Stimulated activated CD8-positive, alpha-beta memory T cell treated with anti-CD3 and anti-CD28 coated beads, Interleukin-7, amount 100 ng/mL, for 1 hour (primary cell): Measurements from ENCODE around the gene PEX11A.

Experiments
- DNase-seq, 2 donors: peaks; one replicate each; pipeline ENCODE4 v3.0.0-alpha.2; 2020; ENCODE audit warnings: low read depth in 2 of 2

Gene PEX11A

DNA sequence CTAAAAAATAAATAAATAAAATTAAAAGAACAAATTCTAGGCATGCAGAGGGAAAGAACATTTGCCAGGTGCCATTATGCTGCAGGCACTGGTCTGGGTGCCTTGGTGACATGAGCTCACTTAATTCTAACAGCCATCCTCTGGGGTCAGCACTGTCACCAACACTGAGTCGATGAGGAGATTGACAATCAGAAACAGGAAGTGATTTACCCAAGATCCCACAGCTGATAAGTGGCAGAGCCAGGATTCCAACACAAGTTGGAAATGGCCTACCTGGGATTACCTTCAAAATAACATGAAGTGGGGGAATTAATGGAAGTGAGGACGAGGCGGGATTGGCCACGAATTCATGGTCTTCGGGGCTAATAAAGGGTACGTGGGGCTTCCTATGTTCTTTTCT, 14.9 kb downstream of the PEX11A start:
- no peak for DNase-seq

DNA sequence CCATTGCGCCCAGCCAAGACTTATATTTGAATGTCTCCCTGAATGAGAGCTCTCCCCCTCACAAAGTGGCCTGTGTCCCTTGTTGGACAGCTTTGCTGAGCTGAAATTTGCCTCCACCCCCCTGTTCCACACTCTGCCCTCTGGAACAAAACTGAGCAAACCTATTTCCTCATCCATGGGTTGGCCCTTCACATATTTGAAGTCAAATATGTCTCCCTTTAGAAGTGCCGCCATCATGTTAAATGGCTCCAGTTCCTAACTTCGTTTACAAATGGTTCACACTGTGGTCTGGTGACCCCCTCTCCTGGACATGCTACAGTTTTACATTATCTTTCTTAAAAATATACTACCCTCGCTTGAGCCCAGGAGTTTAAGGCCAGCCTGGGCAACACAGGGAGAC, 16.0 kb downstream of the PEX11A start:
- no peak for DNase-seq

DNA sequence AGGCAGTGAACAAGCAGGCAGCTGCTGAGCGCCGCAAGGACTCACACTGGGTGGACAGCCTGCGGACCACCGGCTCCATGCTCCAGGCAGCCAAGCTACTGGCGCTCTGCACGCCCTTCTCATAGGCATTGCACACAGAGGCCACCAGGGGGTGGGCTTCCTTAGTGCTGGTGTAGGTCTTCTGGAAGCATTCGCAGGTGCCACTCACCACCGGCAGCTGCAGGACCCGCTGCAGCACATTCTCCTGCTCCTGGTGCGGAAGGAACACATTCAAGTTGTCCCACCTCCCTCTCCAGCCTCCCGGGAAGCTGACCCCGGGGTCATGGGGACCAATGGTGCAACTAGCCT, 17.4 kb downstream of the PEX11A start:
- DNase-seq = no peak

DNA sequence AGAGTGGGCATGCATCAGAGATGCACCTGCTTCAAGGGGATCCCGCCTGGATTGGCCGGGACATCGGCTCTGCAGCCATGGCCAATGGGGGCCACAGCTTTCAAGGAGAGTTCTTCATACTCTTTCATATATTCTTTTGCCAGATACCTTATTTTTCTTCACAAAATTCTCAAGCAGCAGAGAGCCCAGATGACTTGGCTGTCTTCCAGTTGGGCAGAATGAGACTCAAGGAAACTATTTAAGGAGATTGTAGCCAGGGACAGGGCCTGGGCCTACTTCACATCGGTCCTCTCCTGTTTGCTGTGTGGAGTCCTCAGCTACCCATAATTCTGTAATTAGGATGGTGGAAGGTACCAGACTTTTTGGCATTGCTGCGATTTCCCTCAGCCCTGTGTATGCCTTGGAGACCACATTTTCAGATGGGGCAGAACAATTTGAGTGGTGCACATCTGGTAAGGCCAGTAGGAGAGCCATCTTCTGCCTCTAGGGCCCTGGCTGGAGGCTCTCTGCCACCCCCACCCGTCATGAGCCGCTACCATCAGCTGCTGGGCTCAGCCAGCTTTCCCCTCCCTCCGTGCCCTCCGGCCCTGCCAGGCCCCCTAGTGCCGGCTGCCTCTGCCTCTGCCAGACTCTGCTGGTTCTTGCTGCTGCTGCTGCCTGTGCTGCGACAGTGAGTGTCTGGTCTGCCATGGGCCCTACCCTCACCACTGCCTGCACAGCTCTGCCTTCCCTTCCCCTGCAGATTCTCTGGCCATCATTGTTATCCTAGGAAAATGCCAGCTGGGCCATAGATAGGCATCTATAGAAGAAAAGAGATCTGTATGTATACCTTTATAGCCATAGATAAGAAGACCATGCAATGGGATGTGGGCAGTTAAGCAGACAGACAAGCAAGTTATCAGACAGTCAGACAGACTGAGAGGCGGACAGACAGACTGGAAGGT, 18.1 kb downstream of the PEX11A start:
- no peak for DNase-seq

DNA sequence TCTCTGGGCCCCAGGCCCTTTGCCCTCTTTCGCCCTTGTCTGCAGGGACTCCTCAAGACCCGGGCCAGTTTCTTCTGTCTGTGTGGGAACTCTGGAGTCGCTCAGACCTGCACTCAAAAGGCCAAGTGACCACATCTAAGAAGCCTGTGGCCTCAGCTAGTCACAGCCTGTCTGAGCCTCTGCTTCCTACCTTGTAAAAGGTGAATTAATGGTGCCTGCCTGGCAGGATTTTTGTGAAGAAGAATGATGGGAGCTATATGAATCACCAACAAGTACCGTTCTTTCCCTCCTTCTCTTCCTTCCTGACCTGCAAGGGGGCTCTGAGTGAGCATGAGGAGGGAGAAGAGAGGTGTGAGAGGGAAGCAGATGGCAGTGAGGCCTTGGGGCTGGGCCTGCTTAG, 18.9 kb downstream of the PEX11A start:
- no peak for DNase-seq

DNA sequence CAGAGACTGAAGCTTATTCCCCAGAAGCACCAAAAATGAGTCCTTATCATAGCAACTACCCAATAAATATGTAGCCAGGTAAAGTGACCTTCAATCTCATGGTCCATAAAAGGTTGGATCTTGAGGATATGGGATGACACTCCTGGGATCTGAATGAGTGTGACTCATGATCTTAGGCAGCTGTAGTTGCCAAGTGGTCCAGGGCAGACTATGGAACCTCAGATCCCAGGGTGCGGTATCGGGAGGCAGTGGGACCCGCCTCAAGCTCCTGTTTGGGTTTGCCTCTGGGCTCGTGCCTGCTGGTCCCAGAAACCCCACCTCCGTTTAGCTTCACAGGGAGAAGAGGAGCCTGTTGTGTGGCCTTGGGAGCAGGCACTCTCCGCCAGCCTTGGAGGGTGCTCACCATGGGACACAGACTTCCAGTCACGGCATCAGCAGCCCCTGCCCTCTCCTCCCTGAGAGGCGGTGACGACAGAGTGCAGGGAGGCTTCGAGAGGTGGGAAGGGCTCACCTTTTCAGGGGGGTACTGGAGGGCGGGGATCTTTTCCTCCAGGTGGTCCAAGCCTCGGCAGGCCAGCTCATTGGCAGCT, 19.5 kb downstream of the PEX11A start:
- DNase-seq = no peak

DNA sequence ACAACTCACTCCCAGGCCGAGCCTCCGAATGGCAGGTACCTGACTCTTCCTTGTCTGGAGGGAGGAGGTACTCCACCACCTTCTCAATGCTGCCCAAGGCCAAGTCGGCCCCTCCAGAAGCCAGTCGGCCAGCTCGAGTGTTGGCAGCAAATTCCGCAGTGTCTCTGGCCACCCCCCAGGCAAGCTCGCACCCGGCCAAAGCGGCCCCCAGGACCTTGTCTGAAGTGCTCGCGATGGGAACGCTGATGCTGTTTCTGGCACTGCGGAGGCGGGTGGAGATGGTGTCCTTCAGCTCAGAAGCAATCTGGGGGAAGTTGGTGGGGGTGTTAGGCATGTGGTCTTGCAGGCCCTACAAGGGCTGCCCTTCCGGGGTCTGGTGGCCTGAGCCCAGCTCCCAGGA, 20.6 kb downstream of the PEX11A start:
- DNase-seq = no peak

DNA sequence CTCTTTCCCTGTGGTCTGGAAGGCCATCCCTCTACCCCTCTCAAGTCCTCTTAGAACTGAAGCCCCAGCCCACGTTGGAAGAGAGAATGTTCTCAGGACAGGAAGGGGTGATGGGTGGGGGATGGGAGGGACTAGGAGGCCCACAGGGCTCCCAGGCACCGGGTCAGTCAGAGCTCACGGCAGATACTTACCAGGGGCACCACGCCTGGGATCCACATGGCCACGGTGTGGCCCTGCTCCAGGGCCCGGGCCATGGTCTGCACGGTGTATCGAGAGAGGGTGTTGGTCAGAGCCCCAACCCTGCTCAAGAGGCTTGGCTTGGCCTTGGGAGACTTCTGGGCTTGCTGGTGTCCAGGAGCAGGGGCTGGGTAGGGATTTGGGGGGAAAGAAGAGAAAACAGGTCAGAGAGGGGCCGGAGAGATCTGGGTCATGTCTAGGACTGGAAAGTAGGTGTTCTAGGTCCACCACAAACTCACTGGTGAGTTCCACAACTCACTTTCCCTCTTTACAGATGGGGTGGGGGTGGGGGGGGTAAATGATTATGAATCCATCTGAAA, 21.2 kb downstream of the PEX11A start:
- DNase-seq = no peak

DNA sequence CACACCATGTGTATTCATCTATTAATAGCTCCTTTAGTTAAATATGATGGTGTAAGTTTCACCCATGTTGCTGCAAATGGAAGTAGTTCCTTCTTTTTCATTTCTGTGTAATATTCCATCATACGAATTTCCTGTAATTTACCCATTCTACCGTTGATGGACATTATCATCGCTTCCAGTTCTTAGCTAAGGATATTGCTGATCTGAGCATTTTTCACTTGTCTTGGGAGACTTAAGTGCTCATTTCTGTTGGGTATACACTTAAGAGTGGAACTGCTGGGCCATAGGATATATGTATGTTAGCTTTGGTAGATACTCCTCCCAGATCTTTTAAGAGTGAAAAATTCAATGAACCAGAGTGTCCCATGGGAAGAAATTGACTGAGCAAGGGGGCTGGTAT, 22.4 kb downstream of the PEX11A start:
- no peak for DNase-seq

DNA sequence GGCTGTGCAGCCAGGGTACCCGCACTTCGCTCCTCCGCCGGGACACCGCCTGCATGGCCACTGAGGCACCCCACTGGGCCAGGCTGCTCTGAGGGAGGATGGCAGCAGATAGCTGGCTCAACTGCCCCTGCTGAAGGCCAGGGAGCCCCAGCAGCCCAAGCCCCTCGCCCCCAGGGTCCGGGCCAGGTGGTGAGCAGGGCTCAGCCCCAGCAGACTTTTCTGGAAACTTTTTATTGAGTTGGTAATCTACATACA, 22.9 kb downstream of the PEX11A start:
- no peak for DNase-seq

DNA sequence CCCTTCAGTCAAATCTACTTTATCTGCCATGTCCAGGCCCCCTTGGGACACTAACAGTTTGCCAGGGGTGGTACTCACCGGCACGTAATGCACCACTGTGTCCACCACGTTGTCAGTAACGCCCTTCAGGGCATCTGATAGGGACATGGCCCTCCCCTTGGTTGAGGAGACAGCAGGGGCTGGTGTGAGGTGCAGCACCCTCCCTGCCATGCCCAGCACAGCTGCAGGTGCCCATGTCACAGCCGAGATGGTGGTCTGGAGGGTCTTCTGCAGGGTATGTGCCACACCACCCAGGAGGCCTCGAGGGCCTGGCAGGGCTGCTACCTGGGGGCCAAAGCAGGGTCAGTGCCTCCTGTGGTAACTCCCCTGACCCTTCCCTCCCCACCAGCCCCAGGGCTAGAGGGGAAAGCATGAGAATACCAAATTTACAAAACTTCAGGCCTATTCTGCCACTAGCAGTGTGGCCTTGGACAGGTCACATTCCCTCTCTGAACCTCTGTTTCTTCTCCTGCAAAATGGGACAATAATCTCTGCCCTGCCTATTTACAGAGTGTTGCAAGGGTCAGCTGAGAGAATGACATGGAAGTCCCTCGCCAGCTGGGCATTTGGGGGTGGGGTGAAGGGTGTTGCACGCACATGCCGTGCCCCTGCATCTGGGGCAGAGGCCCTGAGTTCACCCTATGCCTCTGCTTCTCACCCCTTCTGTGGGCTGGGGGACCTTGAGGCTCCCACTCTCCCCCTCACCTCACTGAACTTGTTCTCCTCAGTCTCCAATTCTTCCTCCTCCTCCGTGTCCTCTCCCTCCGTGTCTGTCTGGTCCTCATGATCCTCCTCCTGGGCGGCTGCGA, 23.5 kb downstream of the PEX11A start:
- DNase-seq = no peak

DNA sequence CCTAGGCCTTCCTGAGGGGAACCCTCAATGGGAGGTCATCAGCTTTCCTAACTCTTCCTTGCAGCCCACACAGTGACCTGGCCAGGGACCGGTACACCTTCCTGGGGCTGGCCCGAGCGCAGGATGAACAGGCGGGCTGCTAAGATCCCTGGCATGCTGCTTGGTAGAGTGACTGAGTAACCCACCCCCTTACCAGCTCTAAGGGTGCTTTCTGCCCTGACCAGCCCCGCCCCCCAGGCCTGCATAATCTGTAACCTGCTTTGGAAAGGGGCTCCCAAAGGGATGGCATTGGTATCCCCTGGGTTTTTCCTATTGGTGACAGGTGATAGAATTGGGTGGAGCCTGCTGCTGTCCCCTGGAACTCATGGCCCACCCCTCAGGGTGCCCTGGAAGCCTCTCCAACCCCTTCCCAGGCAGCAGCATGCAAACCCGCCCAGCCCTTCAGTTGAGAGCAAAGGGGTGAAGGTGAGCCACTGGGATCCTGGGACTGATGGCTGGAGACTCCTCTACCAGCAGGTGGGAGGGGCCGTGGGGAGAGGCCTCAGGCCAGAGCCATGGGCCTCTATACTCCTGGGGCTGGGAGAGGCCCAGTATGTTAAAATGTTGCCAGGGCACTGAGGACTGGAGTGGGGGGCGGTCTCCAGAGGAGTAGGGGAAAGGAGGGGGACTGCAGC, 24.2 kb downstream of the PEX11A start:
- DNase-seq = no peak

DNA sequence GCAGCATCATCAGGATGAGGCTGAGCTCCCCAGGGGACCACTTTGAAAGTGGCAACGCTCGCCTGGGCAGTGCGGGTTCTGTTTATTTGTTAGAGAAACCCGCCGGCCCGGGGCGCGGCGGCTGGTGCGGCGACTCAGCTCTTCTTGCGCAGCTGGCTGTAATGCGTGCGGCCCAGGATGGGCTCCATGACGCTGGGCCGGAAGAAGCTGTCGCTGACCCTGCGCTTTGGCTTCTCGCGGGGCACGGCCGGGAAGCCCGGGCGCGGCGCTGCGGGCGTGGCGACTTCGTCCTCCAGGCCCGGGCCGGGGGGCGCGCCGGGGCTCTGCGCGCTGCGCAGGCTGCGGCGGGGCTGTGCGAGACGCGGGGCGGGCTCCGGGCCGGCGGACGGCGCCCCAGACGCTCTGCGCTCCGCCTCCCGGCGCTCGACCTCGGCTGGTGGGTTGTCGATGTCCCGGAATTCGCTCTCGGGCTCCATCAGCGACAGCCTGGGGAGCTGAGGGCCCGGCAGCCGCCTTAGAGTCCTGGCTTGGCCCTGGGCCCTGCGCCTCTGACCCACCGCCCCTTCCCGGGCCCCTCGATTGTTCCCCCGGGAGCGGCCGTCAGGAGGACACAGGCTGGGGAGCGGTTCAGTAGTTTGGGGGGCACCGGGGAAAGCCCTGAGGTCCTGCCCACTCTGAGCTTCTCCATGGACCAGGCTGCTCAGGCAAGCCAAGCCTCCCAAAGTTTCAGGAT, 24.9 kb downstream of the PEX11A start:
- no peak for DNase-seq

DNA sequence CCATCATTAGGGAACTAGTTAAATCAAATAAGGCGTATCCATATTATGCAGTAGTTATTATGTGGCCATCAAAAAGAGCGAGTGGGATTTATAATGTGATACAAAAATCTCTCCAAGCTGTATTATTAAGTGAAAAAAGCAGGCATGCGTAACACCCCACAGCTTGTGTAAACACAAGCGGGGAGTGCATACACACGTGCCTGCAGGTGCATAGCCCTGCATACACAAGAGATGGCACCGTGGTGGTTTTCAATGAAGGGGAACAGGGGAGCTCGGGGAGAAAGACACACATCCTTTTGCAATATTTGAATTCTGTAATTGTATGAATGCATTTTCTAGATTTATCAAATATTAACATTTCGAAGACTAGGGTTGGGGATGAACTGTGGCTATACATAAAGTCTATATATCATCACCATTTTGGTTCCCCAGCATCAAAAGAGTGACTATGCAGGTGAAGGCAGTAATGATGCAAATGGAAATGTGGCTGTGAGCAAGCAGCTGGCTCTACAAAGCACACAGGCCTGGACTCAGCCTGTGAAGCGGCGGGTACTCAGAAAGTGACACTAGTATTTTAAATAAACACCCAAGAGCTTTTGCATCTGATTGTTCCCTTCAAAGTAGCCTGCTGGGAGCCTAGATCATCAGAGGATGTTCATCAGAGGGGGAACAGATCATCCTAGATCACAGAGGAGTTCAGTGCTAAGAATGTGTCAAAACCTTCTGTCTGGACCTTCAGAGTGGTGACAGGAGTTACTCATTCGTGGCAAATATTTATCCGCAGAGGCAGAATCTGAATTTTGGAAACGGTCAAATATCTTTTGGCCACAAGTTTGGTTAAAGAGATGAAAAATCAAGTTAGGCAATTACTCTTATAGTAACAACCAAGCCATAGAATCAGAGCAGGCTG, 25.9 kb downstream of the PEX11A start:
- DNase-seq = no peak

DNA sequence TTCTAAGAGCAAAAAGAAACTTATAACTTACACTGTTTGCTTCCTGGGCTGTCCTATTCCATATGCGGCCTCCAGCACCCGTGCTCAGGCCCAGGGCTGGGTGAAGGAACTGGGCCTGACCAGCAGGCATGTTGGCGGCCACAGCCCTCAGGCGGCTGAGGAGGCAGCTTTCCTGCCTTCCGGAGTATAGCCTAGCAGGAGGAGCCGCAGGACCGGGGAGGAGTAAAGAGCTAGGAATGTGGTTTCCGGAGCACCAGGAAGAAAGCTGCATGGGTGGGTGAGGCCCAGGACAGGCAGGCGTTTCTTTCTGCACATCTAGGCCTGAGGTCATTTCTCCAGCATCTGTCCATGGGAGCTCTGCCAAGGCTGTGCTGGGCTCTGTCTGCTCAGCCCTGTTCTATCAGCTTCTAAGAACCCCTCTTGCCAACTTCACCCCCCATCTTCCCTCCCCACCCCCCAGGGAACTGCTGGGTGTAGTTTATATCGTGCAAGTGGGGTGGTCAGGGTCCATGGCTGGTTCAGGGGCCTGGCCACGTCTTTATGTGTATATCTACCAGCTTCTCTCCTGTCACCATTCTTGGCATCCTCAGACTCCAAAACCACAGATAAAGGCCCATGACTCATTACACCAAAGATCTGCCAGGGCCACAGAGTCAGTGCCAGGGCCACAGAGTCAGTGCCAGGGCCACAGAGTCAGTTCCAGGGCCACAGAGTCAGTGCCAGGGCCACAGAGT, 27.5 kb downstream of the PEX11A start:
- no peak for DNase-seq

DNA sequence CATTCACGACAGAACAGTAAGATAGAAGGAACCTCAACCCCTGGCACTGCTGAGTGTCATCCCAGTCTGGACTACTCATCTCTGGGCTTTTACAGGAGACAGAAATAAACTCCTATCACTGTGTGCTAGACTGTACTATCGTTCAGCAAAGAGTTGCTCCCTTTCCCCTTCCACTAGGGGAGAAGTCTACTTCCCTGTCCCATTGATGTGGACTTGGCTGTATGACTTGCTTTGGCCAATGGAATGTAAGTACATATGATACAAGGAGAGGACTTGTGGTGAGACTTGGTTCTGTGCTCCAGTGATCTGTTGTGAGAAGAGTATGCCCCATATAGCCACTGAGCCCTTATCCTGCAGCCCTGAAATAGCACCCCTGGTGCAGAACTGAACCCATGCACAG, 30.0 kb downstream of the PEX11A start:
- DNase-seq = no peak

DNA sequence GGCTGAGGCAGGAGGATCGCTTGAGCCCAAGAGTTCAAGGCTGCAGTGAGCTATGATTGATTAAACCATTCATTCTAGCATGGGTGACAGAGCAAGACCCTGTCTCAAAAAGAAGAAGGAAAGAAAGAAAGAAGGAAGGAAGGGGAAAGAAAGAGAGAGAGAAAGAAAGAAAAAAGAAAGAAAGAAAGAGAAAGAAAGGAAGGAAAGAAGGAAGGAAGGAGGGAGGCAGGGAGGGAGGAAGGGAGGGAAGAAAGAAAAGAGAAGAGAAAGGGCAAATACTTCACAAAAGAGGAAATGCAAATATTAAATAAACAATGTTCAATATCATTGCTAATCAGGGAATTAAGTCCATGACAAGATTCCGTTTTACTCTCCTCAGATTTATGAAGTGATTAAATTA, 31.3 kb downstream of the PEX11A start:
- DNase-seq = no peak

DNA sequence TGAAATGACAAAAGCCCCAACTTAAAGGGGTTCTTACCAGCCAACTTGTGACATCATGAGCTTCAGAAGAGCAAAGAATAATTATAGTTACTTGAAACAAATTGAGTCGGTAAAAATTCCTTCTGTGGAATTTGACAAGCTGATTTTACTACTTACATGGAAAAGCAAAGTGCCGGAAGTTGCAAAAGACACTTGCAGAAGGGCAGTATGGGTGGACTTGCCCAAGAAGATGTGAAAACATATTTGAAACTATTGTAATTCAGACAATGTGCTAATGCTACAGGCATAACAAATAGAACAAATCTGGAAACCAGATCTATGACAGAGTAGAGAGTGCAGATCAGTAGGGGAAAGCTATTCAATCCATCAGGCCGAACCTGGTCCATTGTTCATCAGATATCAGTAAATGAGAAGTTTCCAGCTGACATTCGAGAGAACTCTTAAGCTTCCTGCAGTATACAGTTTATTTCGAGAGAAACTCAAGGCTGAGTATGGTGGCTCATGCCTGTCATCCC, 32.8 kb downstream of the PEX11A start:
- no peak for DNase-seq

DNA sequence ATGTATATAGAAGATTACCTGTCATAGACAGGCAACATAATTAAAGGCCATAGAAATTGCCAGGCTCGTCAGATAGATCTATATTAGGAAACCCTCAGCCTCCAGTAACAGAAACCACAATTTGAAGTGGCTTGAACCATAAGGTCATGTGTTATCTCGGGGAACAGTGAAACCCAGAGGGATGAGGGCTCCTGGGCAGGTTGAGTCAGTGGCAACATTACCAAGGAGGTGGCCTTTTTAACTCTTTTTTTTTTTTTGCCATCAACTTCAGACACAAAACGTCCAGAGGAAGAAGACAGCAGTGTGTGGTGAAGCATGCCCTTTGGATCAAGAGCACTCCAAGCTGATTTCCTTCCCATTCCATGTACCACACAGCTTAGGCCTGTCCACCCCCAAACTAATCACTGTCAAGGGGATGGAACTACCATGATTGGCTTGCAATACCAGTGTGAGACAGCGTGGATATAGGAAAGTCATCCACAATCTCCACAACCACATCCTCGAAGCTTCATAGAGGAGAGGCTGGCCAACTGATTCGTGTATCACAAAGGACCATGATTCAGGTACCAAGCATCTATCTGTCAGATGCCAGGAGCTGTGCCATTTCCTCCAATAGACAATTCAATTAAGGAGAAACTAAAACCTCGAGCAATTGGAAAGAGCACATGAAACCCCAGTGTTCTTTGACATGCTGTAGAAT, 34.3 kb downstream of the PEX11A start:
- DNase-seq = no peak
